PC-3 (cell line): ENCODE measurements around the gene TAF10. TPM values are rescaled to one million over a fixed set of nuclear protein-coding genes. Genes with fewer than 3 reads are reported as not detected.

Experiments used
- ATAC-seq: fragments of 200-7000 bp; cut with Tn5 transposase; 2 replicates; pipeline ENCODE4 v1.9.1; 2020; ENCODE audit warnings: mild to moderate bottlenecking, moderate library complexity
- BruUV-seq: library from RNA; stranded (reverse); fragments of 400-500 nt; replicated peaks from 2 replicates; lab custom pipeline; 2021; lab: Mats Ljungman, UMichigan
- CTCF ChIA-PET: fragments of 300-600 bp; sonication (Branson Sonifier 250); formaldehyde crosslinking; loops from one replicate; lab custom pipeline; 2022; ENCODE audit warnings: antibody characterized with exemption; lab: Charles Lee
- POLR2A ChIA-PET: fragments of 300-600 bp; sonication (Branson Sonifier 250); formaldehyde crosslinking; loops from one replicate; lab custom pipeline; 2022; ENCODE audit warnings: antibody characterized with exemption; ENCODE audit not compliant: unreplicated experiment; lab: Charles Lee
- DNase-seq: peaks from one replicate; pipeline ENCODE4 v3.0.0-alpha.2; 2015
- H2AFZ ChIP-seq: fragments of 300-600 bp; sonication (generic); 2 replicates; pipeline ENCODE4 v1.6.0; 2016; ENCODE audit warnings: antibody characterized with exemption, low read length
- H3F3A ChIP-seq: fragments of 300-600 bp; sonication (generic); one replicate; pipeline ENCODE4 v1.6.0; 2017; ENCODE audit warnings: antibody characterized with exemption, low read length, control low read depth, mild to moderate bottlenecking; ENCODE audit not compliant: unreplicated experiment
- H3K27ac ChIP-seq: fragments of 300-600 bp; sonication (generic); 2 replicates; pipeline ENCODE4 v1.5.1; 2016; ENCODE audit warnings: mild to moderate bottlenecking, low read length
- H3K27me3 ChIP-seq: fragments of 300-600 bp; sonication (generic); 2 replicates; pipeline ENCODE4 v1.6.1; 2016; ENCODE audit warnings: low read length, mixed read lengths
- H3K36me3 ChIP-seq: fragments of 300-600 bp; sonication (generic); 2 replicates; pipeline ENCODE4 v1.6.1; 2016; ENCODE audit warnings: low read depth, mixed run types, low read length, mixed read lengths
- H3K4me1 ChIP-seq: fragments of 300-600 bp; sonication (generic); 2 replicates; pipeline ENCODE4 v1.5.1; 2016; ENCODE audit warnings: low read length; ENCODE audit not compliant: insufficient read depth
- H3K4me2 ChIP-seq: fragments of 300-600 bp; sonication (generic); 2 replicates; pipeline ENCODE4 v1.6.0; 2016; ENCODE audit warnings: low read length
- H3K4me3 ChIP-seq: fragments of 300-600 bp; sonication (generic); 2 replicates; pipeline ENCODE4 v1.5.1; 2016; ENCODE audit warnings: mild to moderate bottlenecking, low read length, mixed read lengths
- H3K79me2 ChIP-seq: fragments of 300-600 bp; sonication (generic); 2 replicates; pipeline ENCODE4 v1.6.1; 2017; ENCODE audit warnings: low read length, mixed read lengths
- H3K9ac ChIP-seq: fragments of 300-600 bp; sonication (generic); 2 replicates; pipeline ENCODE4 v1.6.0; 2016; ENCODE audit warnings: mild to moderate bottlenecking, low read length
- H3K9me2 ChIP-seq: fragments of 300-600 bp; sonication (generic); replicated peaks from 2 replicates; pipeline ENCODE4 v1.6.1; 2016; ENCODE audit warnings: mixed run types, low read length, mixed read lengths
- H3K9me3 ChIP-seq: fragments of 300-600 bp; sonication (generic); 2 replicates; pipeline ENCODE4 v1.6.1; 2016; ENCODE audit warnings: low read length, mixed read lengths
- H4K20me1 ChIP-seq: fragments of 300-600 bp; sonication (generic); 2 replicates; pipeline ENCODE4 v1.6.1; 2016; ENCODE audit warnings: low read length, mixed read lengths
- CTCF ChIP-seq: fragments of 300-600 bp; sonication (generic); conservative IDR thresholded peaks from 2 replicates; pipeline ENCODE4 v1.5.1; 2017; ENCODE audit warnings: antibody characterized with exemption, low read depth, mild to moderate bottlenecking, low read length
- EZH2 ChIP-seq: fragments of 300-600 bp; sonication (generic); IDR thresholded peaks from one replicate; pipeline ENCODE4 v1.6.1; 2017; ENCODE audit warnings: antibody characterized with exemption, mild to moderate bottlenecking, low read length; ENCODE audit not compliant: unreplicated experiment
- EZH2phosphoT487 ChIP-seq: fragments of 300-600 bp; sonication (generic); IDR thresholded peaks from 2 replicates; pipeline ENCODE4 v1.6.1; 2018; ENCODE audit warnings: mild to moderate bottlenecking, antibody characterized with exemption, low read length, borderline replicate concordance
- intact Hi-C: fragments of 100-400 bp; cut with micrococcal nuclease; formaldehyde crosslinking; loops from 2 replicates; pipeline ENCODE4 v1.9.0; 2023
- total RNA-seq: library from RNA; depleted of rRNA; stranded (reverse); fragments of >200 nt; gene quantifications from 2 replicates; pipeline ENCODE4 v1.2.3, GENCODE V29; 2014

The TAF10 gene
- total RNA-seq, 1 experiment from 2014 or later = 102 TPM

- intact Hi-C loops = no loop called here
- no peak for ATAC-seq
- Histone ChIP-seq H3K9me3 (no peaks in the 10 kb centered on the region), H3K27ac (no peak overlapping the region), H2AFZ (no peak overlapping the region), H3F3A (no peaks in the 10 kb centered on the region), H3K4me1 (no peaks in the 10 kb centered on the region), H3K9ac (no peak overlapping the region), H3K79me2 (no peaks in the 10 kb centered on the region), H3K4me2 (no peak overlapping the region), H3K36me3 (no peaks in the 10 kb centered on the region), H3K9me2 (no peaks in the 10 kb centered on the region), H3K27me3 (no peaks in the 10 kb centered on the region), H4K20me1 (no peaks in the 10 kb centered on the region), H3K4me3 (no peak overlapping the region)
- CTCF ChIA-PET = interaction anchor here (0.5 kb wide), 1 partner anchor 41 kb away, joined by 4 read pairs; no protein-coding TSS in a partner anchor
- no peak for DNase-seq
- TF ChIP-seq EZH2 (no peak), CTCF (no peak), EZH2phosphoT487 (no peak)
- POLR2A ChIA-PET = no interaction called here
- no TSS peak for BruUV-seq
These were observed 19.4 kb upstream of the TAF10 start for GRCh38 chr11:6631361-6631890.

GRCh38 chr11:6630632-6631291, 18.7 kb upstream of the TAF10 start:
- Histone ChIP-seq H3K36me3 (no peaks in the 10 kb centered on the region), H3K27me3 (no peaks in the 10 kb centered on the region), H3K4me3 (no peak overlapping the region), H4K20me1 (no peaks in the 10 kb centered on the region), H3K79me2 (no peaks in the 10 kb centered on the region), H3K4me1 (no peaks in the 10 kb centered on the region), H2AFZ (no peak overlapping the region), H3K9me2 (no peaks in the 10 kb centered on the region), H3K4me2 (no peak overlapping the region), H3K27ac (no peak overlapping the region), H3K9ac (no peak overlapping the region), H3F3A (no peaks in the 10 kb centered on the region), H3K9me3 (no peaks in the 10 kb centered on the region)
- DNase-seq (no peak), ATAC-seq (no peak)
- ChIA-PET POLR2A (no interaction called here), CTCF (no interaction called here)
- TF ChIP-seq EZH2 = no peak
- no peak for TF ChIP-seq CTCF
- TF ChIP-seq EZH2phosphoT487 = no peak
- intact Hi-C loops = no loop called here
- no TSS peak for BruUV-seq
